WTC11 (cell line): Measurements from ENCODE around the gene CDCA4.

Source experiments
- FOXP1 ChIP-seq: sonication (generic); formaldehyde crosslinking; IDR thresholded peaks from 2 replicates; pipeline ENCODE4 v1.8.0; 2022; ENCODE audit warnings: missing genetic modification reagents, mild to moderate bottlenecking, moderate library complexity, borderline replicate concordance
- NR3C1 ChIP-seq: sonication (generic); formaldehyde crosslinking; conservative IDR thresholded peaks from 2 replicates; pipeline ENCODE4 v1.8.1; 2023; ENCODE audit warnings: low read depth, mild to moderate bottlenecking, missing genetic modification reagents
- USF1 ChIP-seq: sonication (generic); formaldehyde crosslinking; IDR thresholded peaks from 2 replicates; pipeline ENCODE4 v1.8.0; 2022; ENCODE audit warnings: mild to moderate bottlenecking, missing genetic modification reagents
- USF2 ChIP-seq: sonication (generic); formaldehyde crosslinking; IDR thresholded peaks from 2 replicates; pipeline ENCODE4 v1.8.1; 2023; ENCODE audit warnings: mild to moderate bottlenecking, missing genetic modification reagents, moderate library complexity
- TF ChIP-seq, protein P1 (sequence below): sonication (generic); formaldehyde crosslinking; IDR thresholded peaks from 2 replicates; pipeline ENCODE4 v1.8.0; 2022; ENCODE audit warnings: mild to moderate bottlenecking, missing genetic modification reagents

- TF ChIP-seq FOXP1 (CRISPR knock-in tag) (no peak), NR3C1 (CRISPR knock-in tag) (no peak), USF2 (no peak), USF1 (CRISPR knock-in tag) (no peak)
- TF ChIP-seq, protein P1, sequence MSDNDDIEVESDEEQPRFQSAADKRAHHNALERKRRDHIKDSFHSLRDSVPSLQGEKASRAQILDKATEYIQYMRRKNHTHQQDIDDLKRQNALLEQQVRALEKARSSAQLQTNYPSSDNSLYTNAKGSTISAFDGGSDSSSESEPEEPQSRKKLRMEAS: no peak
Measured at GRCh38 chr14:105014032-105014431, 6.9 kb downstream of the CDCA4 start.
